SK-N-MC (cell line): Measurements from ENCODE around the gene RNU5B-1.

ENCODE experiments used
- EZH2 ChIP-seq: fragments of 200-600 bp; sonication (generic); IDR thresholded peaks from one replicate; pipeline ENCODE4 v1.6.1; 2017; ENCODE audit warnings: antibody characterized with exemption
- POLR2AphosphoS5 ChIP-seq: IDR thresholded peaks from 2 replicates; pipeline ENCODE4 v1.6.1; 2012; ENCODE audit warnings: mild to moderate bottlenecking, low read depth, low read length, borderline replicate concordance

GRCh38 chr15:65333856-65334255 is 29.4 kb downstream of the RNU5B-1 start:
- TF ChIP-seq POLR2AphosphoS5 (no peak), EZH2 (no peak)
